ENCODE data around the gene DCDC2B. TPM values are rescaled to one million over a fixed set of nuclear protein-coding genes. Genes with fewer than 3 reads are reported as not detected.
A peak's percentile ranks its signal among the peaks of the same experiment; 100 is the strongest.

The DCDC2B gene
- total and polyA plus RNA-seq, 9 of the 15 experiments (the other 6 are each of a cell fraction or from before 2014, with no cell fraction given): not detected

GRCh38 chr1:32247983-32248889, 39.3 kb downstream of the DCDC2B start (continued):
- TF ChIP-seq CUX1 (CRISPR knock-in tag; IDR thresholded peaks at IDR 0.05) (no peak), ZMIZ1 (IDR thresholded peaks at IDR 0.05; ENCODE audit: low read depth in 2 of 2, low read length in 2 of 2) (peak in 1 of 2 experiments; percentile 44; a peak in 1 of 4 replicates), CCNT2 (IDR thresholded peaks at IDR 0.05; ENCODE audit: borderline replicate concordance, extremely low read depth, insufficient read length, low read depth, low read length) (peak; percentile 66), POLR2AphosphoS5 (IDR thresholded peaks at IDR 0.05; ENCODE audit: control insufficient read depth, insufficient read depth, low read depth, low read length) (no peak), ATF7 (IDR thresholded peaks at IDR 0.05) (peak; percentile 59; the same call in 1 of the 2 replicates), PHB (CRISPR knock-in tag; IDR thresholded peaks at IDR 0.05) (0 out of 2 replicates have a peak, but pooled peaks have one; percentile 19), TEAD1 (CRISPR knock-in tag; IDR thresholded peaks at IDR 0.05) (0 out of 4 replicates have a peak, but pooled peaks of 1 of the 2 experiments have one; percentile 32), FIP1L1 (IDR thresholded peaks at IDR 0.05; ENCODE audit: low read depth, low read length, poor library complexity, severe bottlenecking) (peak; percentile 27), KLF1 (tag; IDR thresholded peaks at IDR 0.05) (no peak), ARID1B (IDR thresholded peaks at IDR 0.05) (peak; percentile 51), BRD9 (IDR thresholded peaks at IDR 0.05; ENCODE audit: low read depth, partially characterized antibody) (peak; percentile 64), ZKSCAN8 (CRISPR knock-in tag; IDR thresholded peaks at IDR 0.05) (no peak), YY1 (IDR thresholded peaks at IDR 0.05; ENCODE audit: borderline replicate concordance in 1 of 3, control insufficient read depth in 1 of 3, extremely low read depth in 1 of 3, insufficient read depth in 3 of 3, insufficient read length in 1 of 3, insufficient replicate concordance in 2 of 3, low read depth in 1 of 3, low read length in 2 of 3) (peak in 1 of 3 experiments; percentile 35), TRIM24 (IDR thresholded peaks at IDR 0.05) (peak; percentile 35 to 77; a peak in 2 of 4 replicates), GATAD2A (IDR thresholded peaks at IDR 0.05) (peak; percentile 73)

Data from K562 (cell line).